ENCODE results near the gene WDR4. TPM values are rescaled to one million over a fixed set of nuclear protein-coding genes. Genes with fewer than 3 reads are reported as not detected.

Gene WDR4
- total RNA-seq: 1.5 and 3.0 TPM in 2 replicates

GRCh38 chr21:42878993-42879787, at the start of gene WDR4:
WDR4 (minus strand) TSS chr21:42879539; CDS start chr21:42879495, 44 bp downstream.

GRCh38 chr21:42925114-42925926, 46.0 kb upstream of the WDR4 start, which contains the start of gene ERVH48-1:
ERVH48-1 (minus strand) TSS chr21:42925630; CDS start chr21:42919006, 6,624 bp downstream.

GRCh38 chr21:42892931-42893755, 13.8 kb upstream of the WDR4 start, which contains the start of gene NDUFV3:
NDUFV3 (plus strand) TSS chr21:42893309; CDS start chr21:42893334, 25 bp downstream.

Other genes starting within 250 kb of the WDR4 start
- 0.17 and 1.1 TPM in 2 replicates for gene PDE9A, start 225.9 kb downstream of the WDR4 start, total RNA-seq
- gene NDUFV3, start 13.8 kb upstream of the WDR4 start, total RNA-seq: 44.3 and 48.9 TPM in 2 replicates
- gene ERVH48-1, start 46.1 kb upstream of the WDR4 start, total RNA-seq: not detected in 2 replicates
- gene PKNOX1, start 95.0 kb upstream of the WDR4 start, total RNA-seq: 7.4 and 9.7 TPM in 2 replicates
- 80.2 and 93.3 TPM in 2 replicates for gene CBS, start 196.3 kb upstream of the WDR4 start, total RNA-seq
- gene U2AF1, start 228.0 kb upstream of the WDR4 start, total RNA-seq: 10.6 and 13.5 TPM in 2 replicates